Cerebellar nuclear complex (tissue), 1 donor: Measurements from ENCODE around the gene SMIM20.
"Not testable (repeated sequence)": the region's sequence is repeated elsewhere in the genome, so short reads cannot be mapped to it uniquely, and the experiment has no call there.

ENCODE experiments used
- DNase-seq, 2 experiments: peaks; one replicate each; lab custom pipeline; 2025; lab: John Stamatoyannopoulos, UW

Gene SMIM20

GRCh38 chr4:25913851-25914669 lies at the start of gene SMIM20:
SMIM20 (plus strand) TSS chr4:25914220; CDS start chr4:25914314, 94 bp downstream.
- DNase-seq = peak; percentile 71 to 78

- no peak for DNase-seq
These were observed 48.4 kb upstream of the SMIM20 start for GRCh38 chr4:25865586-25865985.

- not testable (repeated sequence) for DNase-seq
These were observed 47.6 kb upstream of the SMIM20 start for GRCh38 chr4:25866401-25866800.

- no peak for DNase-seq
These were observed 46.2 kb upstream of the SMIM20 start for GRCh38 chr4:25867781-25868294.

- no peak for DNase-seq
These were observed 43.9 kb upstream of the SMIM20 start for GRCh38 chr4:25870081-25870480.

GRCh38 chr4:25872851-25873631 lies 41.0 kb upstream of the SMIM20 start:
- DNase-seq = no peak

GRCh38 chr4:25873632-25874129 lies 40.3 kb upstream of the SMIM20 start:
- no peak for DNase-seq

GRCh38 chr4:25874655-25875054 lies 39.4 kb upstream of the SMIM20 start:
- DNase-seq = no peak

- no peak for DNase-seq
These were observed 38.7 kb upstream of the SMIM20 start for GRCh38 chr4:25875281-25875745.

- no peak for DNase-seq
These were observed 35.3 kb upstream of the SMIM20 start for GRCh38 chr4:25878676-25879075.

GRCh38 chr4:25879091-25879584 lies 34.9 kb upstream of the SMIM20 start:
- no peak for DNase-seq

- DNase-seq = no peak
These were observed 34.4 kb upstream of the SMIM20 start for GRCh38 chr4:25879587-25879986.

- DNase-seq = no peak
These were observed 33.9 kb upstream of the SMIM20 start for GRCh38 chr4:25879991-25880651.

GRCh38 chr4:25881193-25881592 lies 32.8 kb upstream of the SMIM20 start:
- no peak for DNase-seq

- DNase-seq = no peak
These were observed 31.8 kb upstream of the SMIM20 start for GRCh38 chr4:25882226-25882625.

- DNase-seq = no peak
These were observed 30.5 kb upstream of the SMIM20 start for GRCh38 chr4:25883565-25883964.

- DNase-seq = no peak
These were observed 29.8 kb upstream of the SMIM20 start for GRCh38 chr4:25884031-25884782.

- DNase-seq = no peak
These were observed 25.2 kb upstream of the SMIM20 start for GRCh38 chr4:25888781-25889180.

GRCh38 chr4:25889589-25890503 lies 24.2 kb upstream of the SMIM20 start:
- DNase-seq = no peak
